C4-2B (cell line): ENCODE results near the gene CAMTA1.

Experiments
- H3K27ac ChIP-seq: fragments of 450-650 bp; 2 replicates; pipeline ENCODE4 v1.5.1; 2017
- CTCF ChIP-seq: fragments of 450-650 bp; conservative IDR thresholded peaks from 2 replicates; pipeline ENCODE4 v1.5.1; 2017; ENCODE audit warnings: mild to moderate bottlenecking
- ZFX ChIP-seq: fragments of 450-650 bp; IDR thresholded peaks from 2 replicates; pipeline ENCODE4 v1.6.1; 2017

Gene CAMTA1

GRCh38 chr1:7009741-7010525 lies 224.7 kb downstream of the CAMTA1 start:
- TF ChIP-seq CTCF = no peak
- TF ChIP-seq ZFX = no peak
- H3K27ac ChIP-seq = no peak overlapping the region

GRCh38 chr1:7010534-7011200 lies 225.4 kb downstream of the CAMTA1 start:
- TF ChIP-seq CTCF (no peak), ZFX (no peak)

GRCh38 chr1:7011826-7012225 lies 226.6 kb downstream of the CAMTA1 start:
- no peak overlapping the region for H3K27ac ChIP-seq
- no peak for TF ChIP-seq CTCF
- TF ChIP-seq ZFX = no peak

More at GRCh38 chr1:7010534-7011200, 225.4 kb downstream of the CAMTA1 start:
- no peak overlapping the region for H3K27ac ChIP-seq

GRCh38 chr1:7012461-7012924 lies 227.2 kb downstream of the CAMTA1 start:
- H3K27ac ChIP-seq = no peak overlapping the region
- TF ChIP-seq ZFX = no peak
- TF ChIP-seq CTCF = no peak

GRCh38 chr1:7013833-7014639 lies 228.8 kb downstream of the CAMTA1 start:
- H3K27ac ChIP-seq = no peak overlapping the region
- TF ChIP-seq ZFX (no peak), CTCF (no peak)

- TF ChIP-seq ZFX = no peak
- TF ChIP-seq CTCF = no peak
- no peak overlapping the region for H3K27ac ChIP-seq
Measured at GRCh38 chr1:7014640-7014930, 229.3 kb downstream of the CAMTA1 start.

- no peak for TF ChIP-seq CTCF
- no peak for TF ChIP-seq ZFX
Measured at GRCh38 chr1:7015022-7015421, 229.8 kb downstream of the CAMTA1 start.

More at GRCh38 chr1:7015022-7015421, 229.8 kb downstream of the CAMTA1 start:
- no peak overlapping the region for H3K27ac ChIP-seq
